ENCODE data around the gene CEBPB.

Gene CEBPB

DNA sequence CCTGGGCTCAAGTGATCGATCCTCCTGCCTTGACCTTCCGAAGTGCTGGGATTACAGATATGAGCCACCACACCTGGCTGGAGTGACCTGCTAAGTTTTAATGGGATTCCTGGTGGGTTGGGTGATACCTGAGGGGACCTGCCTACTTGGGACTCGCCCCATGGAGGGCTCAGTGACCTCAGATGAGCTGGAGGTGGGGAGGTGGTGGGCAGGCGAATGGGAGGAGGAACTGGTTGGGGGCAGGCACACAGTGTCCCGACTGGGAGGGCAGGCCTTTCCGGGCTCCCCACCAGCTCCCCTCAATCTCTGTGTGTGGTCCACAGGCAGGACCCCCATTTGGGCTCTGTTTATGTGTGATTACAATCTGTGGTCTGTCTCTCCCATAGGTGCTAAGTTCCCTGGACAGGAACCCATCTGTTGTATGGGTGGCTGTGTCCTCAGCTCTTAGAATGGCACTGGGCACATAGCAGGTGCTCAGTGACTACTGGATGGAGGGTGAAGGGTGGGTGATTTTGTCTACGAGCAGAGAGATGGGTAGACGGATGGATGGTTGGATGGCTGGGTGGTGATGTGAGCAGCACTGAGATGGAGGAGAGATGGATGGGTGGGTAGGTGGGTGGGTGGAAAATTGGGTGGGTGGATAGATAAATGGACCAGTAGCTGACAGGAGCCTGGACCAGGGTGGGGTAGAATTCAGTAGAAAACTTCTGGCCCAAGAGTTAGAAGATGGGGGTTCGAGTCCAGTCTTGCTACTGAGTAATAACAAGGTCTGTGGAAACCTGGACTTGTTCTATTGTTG lies 23.8 kb downstream of the CEBPB start:
- DNase-seq = no peak

- DNase-seq = peak; percentile 48 to 57
Measured at GRCh38 chr20:50215101-50215690, 24.6 kb downstream of the CEBPB start.

DNA sequence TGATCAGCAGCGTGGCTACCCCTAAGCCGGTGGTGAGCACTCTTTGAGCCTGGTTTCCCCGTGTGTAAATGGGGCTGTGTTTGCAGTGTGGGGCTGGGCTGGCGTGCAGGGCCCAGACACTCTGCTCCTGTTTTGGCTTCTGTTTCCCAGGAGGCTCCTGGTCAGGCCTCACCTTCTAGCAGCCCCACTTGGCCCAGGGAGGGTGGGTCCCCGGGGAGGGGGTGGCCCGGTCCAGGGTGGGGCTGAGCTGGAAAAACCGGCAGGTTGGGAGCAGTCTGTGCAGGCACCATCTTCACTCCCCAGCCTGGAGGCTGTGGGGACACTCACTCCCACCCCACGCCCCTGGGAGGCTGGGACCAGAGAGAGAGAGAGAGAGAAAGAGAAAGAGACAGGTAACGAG lies 25.3 kb downstream of the CEBPB start:
- no peak for DNase-seq

DNA sequence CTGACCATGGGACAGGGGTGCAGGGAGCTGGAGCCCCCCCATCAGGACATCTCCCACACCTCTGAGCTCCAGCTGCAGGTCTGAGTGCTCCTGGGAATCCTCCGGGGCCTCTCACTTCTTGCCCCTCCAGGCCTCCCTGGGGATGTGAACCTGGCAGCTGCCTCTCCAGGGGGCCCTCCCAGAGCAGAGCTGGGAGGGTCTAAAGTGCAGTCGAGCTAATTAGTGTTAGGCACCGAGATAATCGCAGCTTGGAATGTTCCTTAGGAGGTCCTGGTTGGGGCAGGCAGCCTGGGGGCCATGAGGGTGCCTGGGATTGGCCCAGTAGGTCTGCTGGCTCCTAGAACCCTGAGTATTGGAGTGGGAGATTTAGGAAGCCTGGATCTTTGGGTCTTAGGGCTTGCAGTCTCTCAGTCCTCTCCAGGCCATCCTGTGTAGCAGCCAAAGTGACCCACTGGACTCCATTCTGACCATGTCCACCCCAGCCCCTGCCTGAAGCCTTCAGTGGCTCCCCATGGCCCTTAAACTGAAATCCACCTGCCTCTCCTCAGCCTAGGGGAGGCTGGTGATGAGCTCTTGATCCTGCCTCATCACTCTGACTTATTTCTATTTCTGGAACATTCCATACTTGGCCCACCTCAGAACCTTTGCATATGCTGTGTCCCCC lies 26.0 kb downstream of the CEBPB start:
- DNase-seq = no peak

DNA sequence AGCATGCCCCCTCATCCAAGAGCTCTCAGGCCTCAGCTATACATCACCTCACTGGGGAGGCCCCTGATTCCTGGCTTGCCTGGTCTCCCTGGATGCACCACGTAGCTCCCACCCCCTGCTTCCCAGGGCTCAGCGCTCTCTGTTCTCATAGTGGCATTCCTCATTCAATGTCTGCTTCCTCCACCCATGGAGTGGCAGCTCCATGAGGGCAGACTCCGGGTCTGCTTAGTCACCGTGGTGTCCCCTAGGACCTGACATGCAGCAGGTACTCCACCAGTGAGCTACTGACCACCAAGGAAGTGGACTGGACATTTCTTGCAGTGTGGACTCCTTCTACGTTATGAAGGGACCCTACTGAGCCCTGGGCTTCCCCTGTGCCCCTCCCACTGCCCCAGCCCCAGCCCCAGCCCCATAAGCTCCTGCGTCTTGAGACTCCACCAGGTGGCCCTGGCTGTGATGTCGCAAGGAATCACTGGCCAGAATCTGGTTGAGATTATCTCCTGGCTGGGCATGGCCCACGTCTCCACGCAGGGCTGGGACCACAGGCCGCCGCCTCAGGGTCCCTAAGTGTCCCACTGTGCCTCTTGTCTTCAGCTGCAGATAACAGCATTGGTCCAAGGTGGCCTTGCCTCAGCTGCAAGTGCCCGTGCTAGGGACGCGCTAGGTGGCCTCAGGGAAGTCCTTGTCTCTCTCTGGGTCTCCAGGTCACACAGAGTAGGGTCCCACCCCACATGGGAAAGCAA lies 26.7 kb downstream of the CEBPB start:
- DNase-seq = no peak

GRCh38 chr20:50218987-50219435 lies 28.4 kb downstream of the CEBPB start:
- no peak for DNase-seq

DNA sequence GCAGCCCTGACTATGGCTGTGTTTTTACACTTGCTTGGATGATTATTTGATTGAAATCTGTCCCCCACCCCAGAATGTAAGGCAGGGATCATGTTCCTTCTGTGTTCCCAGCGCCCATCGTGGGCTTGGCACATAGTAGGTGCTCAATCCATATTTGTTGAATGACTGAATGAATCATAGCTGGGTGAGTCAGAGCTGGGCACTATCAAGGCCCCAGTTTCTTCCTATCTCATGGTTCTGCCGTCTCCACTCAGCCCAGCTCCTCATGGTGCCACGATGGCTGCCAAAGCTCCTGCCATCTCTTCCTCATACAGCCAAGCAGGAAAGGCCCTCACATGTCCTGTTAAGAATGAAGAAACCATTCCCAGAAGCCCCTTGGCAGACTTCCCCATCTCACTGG lies 29.0 kb downstream of the CEBPB start:
- no peak for DNase-seq

- no peak for DNase-seq
Measured at GRCh38 chr20:50220093-50220893, 29.7 kb downstream of the CEBPB start.

DNA sequence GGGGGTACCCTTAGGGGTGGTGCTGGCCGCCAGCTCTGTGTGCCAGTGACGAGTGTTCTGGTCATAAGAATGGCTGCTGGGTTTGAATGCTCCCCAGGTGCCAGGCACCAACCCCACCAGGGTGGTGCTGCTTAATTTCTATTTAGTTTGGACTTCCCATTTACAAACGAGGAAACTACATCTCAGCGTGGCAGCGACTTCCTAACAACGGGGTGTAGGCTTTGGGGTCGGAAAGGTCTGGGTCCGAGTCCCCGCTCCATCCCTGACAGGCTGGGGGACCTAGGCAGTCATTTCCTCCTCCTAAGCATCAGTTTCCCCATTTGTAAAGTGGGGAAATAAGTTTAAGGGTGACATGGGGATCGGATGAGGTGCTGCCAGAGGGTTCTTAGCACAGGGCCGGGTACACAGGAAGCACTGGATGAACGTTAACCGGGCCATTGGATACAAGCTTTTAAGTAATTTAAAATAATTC lies 30.3 kb downstream of the CEBPB start:
- DNase-seq = no peak

DNA sequence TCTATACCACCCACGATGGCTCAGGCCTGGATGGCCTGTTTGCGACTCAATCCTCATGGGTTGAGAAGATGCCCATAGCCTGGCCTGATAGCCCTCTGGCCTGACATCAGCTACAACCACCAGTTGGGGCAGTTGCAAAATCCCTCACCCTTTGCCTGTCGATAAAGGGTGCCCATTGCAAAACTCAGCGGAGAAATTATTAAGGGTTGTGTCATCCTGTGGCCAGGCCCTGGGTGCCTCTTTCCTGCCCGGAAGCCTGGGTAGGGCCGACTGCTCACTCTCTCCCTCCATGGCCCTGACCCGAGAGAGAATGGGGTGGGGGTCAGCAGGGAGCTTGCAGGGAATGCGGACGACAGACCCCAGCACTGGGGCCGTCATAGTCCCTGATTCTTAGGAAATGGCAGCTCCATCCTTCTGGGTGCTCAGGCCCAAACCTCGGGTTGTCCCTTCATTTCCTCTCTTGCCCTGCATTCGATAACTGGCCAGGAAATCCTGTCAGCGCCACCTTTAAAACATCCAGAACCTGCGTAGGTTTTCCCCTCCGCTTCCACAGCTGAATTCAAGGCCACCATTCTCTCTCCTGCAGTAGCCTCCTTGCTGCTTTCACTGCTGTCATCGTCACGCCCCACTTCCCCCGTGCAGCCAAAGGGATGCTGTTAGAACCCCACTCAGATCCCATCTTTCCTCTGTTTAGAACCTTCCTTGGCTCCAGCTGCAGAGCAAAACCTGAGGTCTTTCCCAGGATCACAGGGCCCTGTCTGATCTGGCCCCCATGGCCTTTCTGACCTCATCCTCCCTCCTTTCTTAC lies 31.1 kb downstream of the CEBPB start:
- DNase-seq = no peak

DNA sequence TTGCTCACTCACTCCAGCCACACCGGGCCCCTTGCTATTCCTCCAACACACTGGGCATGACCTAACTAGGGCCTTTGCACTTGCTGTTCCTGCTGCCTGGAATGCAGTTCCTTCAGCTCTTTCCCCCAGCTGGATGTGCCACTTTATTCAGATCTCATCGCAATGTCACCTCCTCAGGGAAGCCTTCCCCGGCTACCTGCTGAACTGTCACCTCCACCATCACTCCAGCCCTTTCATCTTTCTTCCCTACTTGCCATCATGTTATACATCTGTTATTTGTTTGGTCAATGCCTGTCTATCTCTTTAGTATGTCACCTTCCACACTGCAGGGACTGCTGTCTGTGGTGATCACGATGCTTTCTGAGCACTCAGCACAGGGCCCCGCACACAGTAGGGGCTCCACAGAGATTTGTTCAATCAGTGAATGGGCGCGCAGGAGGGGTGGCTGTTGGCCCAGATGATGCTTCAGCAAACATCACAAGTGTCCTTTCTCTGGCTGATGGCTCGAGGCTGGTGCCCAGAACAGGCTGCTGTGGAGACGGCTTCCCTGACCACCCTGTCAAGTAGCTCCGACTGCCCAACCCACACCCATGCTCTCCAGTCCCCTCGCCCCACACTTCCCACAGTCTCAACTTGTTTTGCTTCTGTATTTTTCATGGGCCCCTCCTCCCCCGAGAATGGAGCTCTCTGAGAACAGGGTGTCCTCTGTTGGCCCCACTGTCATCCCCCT lies 31.8 kb downstream of the CEBPB start:
- no peak for DNase-seq

GRCh38 chr20:50223039-50224005 lies 32.7 kb downstream of the CEBPB start:
- no peak for DNase-seq

- DNase-seq = no peak
Measured at GRCh38 chr20:50224052-50224451, 33.4 kb downstream of the CEBPB start.

GRCh38 chr20:50224531-50225255 lies 34.1 kb downstream of the CEBPB start:
- no peak for DNase-seq

DNA sequence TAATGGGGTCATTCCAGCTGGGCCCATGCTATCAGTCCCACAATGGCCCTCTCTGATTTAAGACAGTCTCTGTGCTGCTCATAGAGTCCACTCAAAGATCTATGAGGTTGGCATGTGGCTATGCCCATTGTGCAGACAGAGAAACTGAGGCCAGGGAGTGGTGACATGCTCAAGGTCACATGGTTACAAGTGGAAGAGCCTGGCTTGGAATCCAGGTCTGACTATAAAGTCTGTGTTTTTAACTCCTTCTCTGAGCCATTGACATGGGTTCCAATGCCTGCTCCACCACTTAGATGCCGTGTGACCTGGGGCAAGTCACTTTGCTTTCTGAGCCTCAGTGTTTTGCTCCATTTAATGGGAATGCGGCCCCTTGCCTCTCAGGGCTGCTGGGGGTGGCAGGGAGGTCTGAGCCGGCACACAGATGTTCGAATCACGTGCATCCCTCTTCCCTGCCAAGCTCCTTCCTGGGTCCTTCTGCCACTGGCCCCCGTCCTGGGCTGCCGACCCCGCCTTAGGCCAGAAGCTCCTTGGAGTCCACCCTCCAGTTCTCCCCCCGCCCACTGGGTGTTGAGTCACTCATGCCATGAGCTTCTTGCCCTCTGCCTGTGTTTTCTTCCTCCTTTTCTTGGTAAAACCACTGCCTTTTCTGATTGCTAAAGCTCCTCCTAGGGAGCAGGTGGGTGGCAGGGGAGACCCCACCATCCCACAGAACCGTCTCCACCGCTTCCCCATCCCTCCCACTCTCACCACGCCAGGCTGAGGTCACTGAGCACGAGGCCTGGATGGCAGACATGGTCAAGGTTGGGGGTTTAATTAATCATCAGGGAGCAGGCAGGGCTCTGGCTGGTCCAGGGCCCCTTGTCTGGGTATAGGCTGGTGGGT lies 35.7 kb downstream of the CEBPB start:
- no peak for DNase-seq

- no peak for DNase-seq
Measured at GRCh38 chr20:50227506-50227905, 36.9 kb downstream of the CEBPB start.

- no peak for DNase-seq
Measured at GRCh38 chr20:50229156-50229607, 38.6 kb downstream of the CEBPB start.

GRCh38 chr20:50230184-50230583 lies 39.6 kb downstream of the CEBPB start:
- DNase-seq = no peak
